SK-N-SH treated with all-trans-retinoic acid at 6 μM for 48 hours (cell line): ENCODE data around the gene CLDN18.

Source experiments
- ESRRG ChIP-seq: fragments of 250-450 bp; sonication (Bioruptor Pico); IDR thresholded peaks from 2 replicates; pipeline ENCODE4 v1.6.1; 2021; ENCODE audit warnings: mild to moderate bottlenecking
- TCF4 ChIP-seq: fragments of 250-450 bp; sonication (Bioruptor Pico); IDR thresholded peaks from 2 replicates; pipeline ENCODE4 v1.8.0; 2021; ENCODE audit warnings: mild to moderate bottlenecking, moderate library complexity, borderline replicate concordance

DNA sequence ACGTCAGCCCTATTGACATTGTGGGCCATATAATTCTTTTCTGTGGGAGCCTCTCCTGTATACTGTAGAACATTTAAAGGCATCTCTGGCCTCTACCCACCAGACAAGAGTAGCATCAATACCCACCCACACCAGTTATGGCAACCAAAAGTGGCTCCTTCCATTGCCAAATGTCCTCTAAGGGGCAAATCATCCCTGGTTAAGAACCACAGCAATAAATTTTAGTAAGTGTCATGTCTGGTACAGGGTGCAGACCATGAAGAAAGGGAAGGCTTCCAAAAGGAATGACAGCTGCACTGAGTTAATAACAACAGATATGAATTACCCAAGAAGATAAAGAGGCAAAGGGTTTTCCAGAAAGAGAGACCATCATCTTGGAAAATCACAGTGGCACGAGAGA lies 6.9 kb upstream of the CLDN18 start:
- TF ChIP-seq ESRRG (CRISPR knock-in tag) (no peak), TCF4 (CRISPR knock-in tag) (no peak)
